H1 (cell line): Measurements from ENCODE around the gene BLOC1S1. TPM values are rescaled to one million over a fixed set of nuclear protein-coding genes. Genes with fewer than 3 reads are reported as not detected.

ENCODE experiments used
- SRF ChIP-seq: IDR thresholded peaks from 2 replicates; pipeline ENCODE4 v1.6.1; 2011; ENCODE audit warnings: mild to moderate bottlenecking, low read depth, low read length, moderate library complexity
- polyA plus RNA-seq, 7 experiments: library from polyadenylated mRNA; depleted of rRNA in 3 of 7; stranded (reverse) in 5 of 7; unstranded in 2 of 7; fragments of >200 nt in 5 of 7; fragments of 200-250 nt in 2 of 7; gene quantifications; 1 replicate in 5 of 7; 2 replicates in 1 of 7; 4 replicates in 1 of 7; pipeline versions ENCODE4 v1.2.1 to v1.2.3, GENCODE V29; 2011 to 2013; ENCODE audit warnings: missing spikeins in 2 of 7, mixed read lengths in 2 of 7
- total RNA-seq: library from RNA; stranded (reverse); fragmentation: NEBNext Ultra II Directional; extraction: Animal tissue kit (Norgen Biotek cat#: 25700); gene quantifications from 2 replicates; pipeline ENCODE4 v1.2.1, GENCODE V29; 2021
- TF ChIP-seq, protein P1 (sequence below): fragments of 300-600 bp; sonication (generic); IDR thresholded peaks from 2 replicates; pipeline ENCODE4 v1.7.1; 2012; ENCODE audit warnings: low read length, moderate library complexity, mild to moderate bottlenecking, inconsistent platforms; ENCODE audit not compliant: insufficient replicate concordance

The BLOC1S1 gene
- total and polyA plus RNA-seq, 2 of the 8 experiments (the other 6 are each of a cell fraction or from before 2014, with no cell fraction given), result 91.1 to 185 TPM

GRCh38 chr12:55733858-55734257 lies 18.0 kb downstream of the BLOC1S1 start (continued):
- TF ChIP-seq, protein P1, sequence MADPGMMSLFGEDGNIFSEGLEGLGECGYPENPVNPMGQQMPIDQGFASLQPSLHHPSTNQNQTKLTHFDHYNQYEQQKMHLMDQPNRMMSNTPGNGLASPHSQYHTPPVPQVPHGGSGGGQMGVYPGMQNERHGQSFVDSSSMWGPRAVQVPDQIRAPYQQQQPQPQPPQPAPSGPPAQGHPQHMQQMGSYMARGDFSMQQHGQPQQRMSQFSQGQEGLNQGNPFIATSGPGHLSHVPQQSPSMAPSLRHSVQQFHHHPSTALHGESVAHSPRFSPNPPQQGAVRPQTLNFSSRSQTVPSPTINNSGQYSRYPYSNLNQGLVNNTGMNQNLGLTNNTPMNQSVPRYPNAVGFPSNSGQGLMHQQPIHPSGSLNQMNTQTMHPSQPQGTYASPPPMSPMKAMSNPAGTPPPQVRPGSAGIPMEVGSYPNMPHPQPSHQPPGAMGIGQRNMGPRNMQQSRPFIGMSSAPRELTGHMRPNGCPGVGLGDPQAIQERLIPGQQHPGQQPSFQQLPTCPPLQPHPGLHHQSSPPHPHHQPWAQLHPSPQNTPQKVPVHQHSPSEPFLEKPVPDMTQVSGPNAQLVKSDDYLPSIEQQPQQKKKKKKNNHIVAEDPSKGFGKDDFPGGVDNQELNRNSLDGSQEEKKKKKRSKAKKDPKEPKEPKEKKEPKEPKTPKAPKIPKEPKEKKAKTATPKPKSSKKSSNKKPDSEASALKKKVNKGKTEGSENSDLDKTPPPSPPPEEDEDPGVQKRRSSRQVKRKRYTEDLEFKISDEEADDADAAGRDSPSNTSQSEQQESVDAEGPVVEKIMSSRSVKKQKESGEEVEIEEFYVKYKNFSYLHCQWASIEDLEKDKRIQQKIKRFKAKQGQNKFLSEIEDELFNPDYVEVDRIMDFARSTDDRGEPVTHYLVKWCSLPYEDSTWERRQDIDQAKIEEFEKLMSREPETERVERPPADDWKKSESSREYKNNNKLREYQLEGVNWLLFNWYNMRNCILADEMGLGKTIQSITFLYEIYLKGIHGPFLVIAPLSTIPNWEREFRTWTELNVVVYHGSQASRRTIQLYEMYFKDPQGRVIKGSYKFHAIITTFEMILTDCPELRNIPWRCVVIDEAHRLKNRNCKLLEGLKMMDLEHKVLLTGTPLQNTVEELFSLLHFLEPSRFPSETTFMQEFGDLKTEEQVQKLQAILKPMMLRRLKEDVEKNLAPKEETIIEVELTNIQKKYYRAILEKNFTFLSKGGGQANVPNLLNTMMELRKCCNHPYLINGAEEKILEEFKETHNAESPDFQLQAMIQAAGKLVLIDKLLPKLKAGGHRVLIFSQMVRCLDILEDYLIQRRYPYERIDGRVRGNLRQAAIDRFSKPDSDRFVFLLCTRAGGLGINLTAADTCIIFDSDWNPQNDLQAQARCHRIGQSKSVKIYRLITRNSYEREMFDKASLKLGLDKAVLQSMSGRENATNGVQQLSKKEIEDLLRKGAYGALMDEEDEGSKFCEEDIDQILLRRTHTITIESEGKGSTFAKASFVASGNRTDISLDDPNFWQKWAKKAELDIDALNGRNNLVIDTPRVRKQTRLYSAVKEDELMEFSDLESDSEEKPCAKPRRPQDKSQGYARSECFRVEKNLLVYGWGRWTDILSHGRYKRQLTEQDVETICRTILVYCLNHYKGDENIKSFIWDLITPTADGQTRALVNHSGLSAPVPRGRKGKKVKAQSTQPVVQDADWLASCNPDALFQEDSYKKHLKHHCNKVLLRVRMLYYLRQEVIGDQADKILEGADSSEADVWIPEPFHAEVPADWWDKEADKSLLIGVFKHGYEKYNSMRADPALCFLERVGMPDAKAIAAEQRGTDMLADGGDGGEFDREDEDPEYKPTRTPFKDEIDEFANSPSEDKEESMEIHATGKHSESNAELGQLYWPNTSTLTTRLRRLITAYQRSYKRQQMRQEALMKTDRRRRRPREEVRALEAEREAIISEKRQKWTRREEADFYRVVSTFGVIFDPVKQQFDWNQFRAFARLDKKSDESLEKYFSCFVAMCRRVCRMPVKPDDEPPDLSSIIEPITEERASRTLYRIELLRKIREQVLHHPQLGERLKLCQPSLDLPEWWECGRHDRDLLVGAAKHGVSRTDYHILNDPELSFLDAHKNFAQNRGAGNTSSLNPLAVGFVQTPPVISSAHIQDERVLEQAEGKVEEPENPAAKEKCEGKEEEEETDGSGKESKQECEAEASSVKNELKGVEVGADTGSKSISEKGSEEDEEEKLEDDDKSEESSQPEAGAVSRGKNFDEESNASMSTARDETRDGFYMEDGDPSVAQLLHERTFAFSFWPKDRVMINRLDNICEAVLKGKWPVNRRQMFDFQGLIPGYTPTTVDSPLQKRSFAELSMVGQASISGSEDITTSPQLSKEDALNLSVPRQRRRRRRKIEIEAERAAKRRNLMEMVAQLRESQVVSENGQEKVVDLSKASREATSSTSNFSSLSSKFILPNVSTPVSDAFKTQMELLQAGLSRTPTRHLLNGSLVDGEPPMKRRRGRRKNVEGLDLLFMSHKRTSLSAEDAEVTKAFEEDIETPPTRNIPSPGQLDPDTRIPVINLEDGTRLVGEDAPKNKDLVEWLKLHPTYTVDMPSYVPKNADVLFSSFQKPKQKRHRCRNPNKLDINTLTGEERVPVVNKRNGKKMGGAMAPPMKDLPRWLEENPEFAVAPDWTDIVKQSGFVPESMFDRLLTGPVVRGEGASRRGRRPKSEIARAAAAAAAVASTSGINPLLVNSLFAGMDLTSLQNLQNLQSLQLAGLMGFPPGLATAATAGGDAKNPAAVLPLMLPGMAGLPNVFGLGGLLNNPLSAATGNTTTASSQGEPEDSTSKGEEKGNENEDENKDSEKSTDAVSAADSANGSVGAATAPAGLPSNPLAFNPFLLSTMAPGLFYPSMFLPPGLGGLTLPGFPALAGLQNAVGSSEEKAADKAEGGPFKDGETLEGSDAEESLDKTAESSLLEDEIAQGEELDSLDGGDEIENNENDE, result no peak
- no peak for TF ChIP-seq SRF
